ENCODE measurements around the gene NDUFS8. TPM values are rescaled to one million over a fixed set of nuclear protein-coding genes. Genes with fewer than 3 reads are reported as not detected.

The NDUFS8 gene
- total and polyA plus RNA-seq, 10 of the 15 experiments (the other 5 are each of a cell fraction or from before 2014, with no cell fraction given): 17.6 to 308 (median 120) TPM

- ATAC-seq: no peak
These were observed 15.0 kb upstream of the NDUFS8 start for GRCh38 chr11:68015467-68015866.

More at GRCh38 chr11:68015467-68015866, 15.0 kb upstream of the NDUFS8 start:
- ChIA-PET CTCF (interaction anchor here (2.6 kb wide), 1 partner anchor 193 kb away, joined by 6 read pairs; no protein-coding TSS in a partner anchor), RAD21 (ENCODE audit: unreplicated experiment) (no interaction called here), SMC1A (ENCODE audit: uncharacterized antibody, unreplicated experiment) (no interaction called here), POLR2A (no interaction called here)
- Histone ChIP-seq H3K27me3 (replicated peaks in 1 of 2; ENCODE audit: control insufficient read depth in 2 of 2, insufficient read depth in 2 of 2, low read length in 1 of 2) (no peaks in the 10 kb centered on the region; a peak in 1 of 4 replicates), H3K27ac (ENCODE audit: control insufficient read depth, insufficient read depth) (no peak overlapping the region), H4K20me1 (ENCODE audit: control insufficient read depth, insufficient read depth) (no peaks in the 10 kb centered on the region), H3K4me3 (no peak overlapping the region), H3K36me3 (ENCODE audit: control insufficient read depth in 2 of 2, insufficient read depth in 2 of 2, low read length in 1 of 2) (no peaks in the 10 kb centered on the region), H3K9me3 (replicated peaks; ENCODE audit: control insufficient read depth, insufficient read depth, low read length) (no peaks in the 10 kb centered on the region), H2AFZ (ENCODE audit: control insufficient read depth, low read depth, low read length) (no peak overlapping the region), H3K79me2 (ENCODE audit: control insufficient read depth, insufficient read depth, low read length) (no peaks in the 10 kb centered on the region), H3K4me1 (ENCODE audit: control insufficient read depth, insufficient read depth, low read length) (no peaks in the 10 kb centered on the region), H3K9ac (ENCODE audit: control insufficient read depth, insufficient read depth, low read length) (no peak overlapping the region), H3K4me2 (ENCODE audit: control insufficient read depth, insufficient read depth) (no peak overlapping the region)
- BruUV-seq (replicated peaks): no TSS peak
- in situ Hi-C loops (cut with MboI) (no loop called here), intact Hi-C loops (cut with micrococcal nuclease; ENCODE audit: unreplicated experiment) (no loop called here)
- FAIRE-seq (no peak), DNase-seq (ENCODE audit: low read depth, low spot score) (no peak)
- 80% methylated on average over 8 of the region's 8 CpGs for WGBS (ENCODE audit: insufficient coverage, insufficient replicate concordance, low lambda C conversion rate, missing lambda C conversion rate)
- TF ChIP-seq MXI1 (IDR thresholded peaks at IDR 0.05; ENCODE audit: low read depth, low read length) (no peak), EP300 (IDR thresholded peaks at IDR 0.05; ENCODE audit: borderline replicate concordance in 1 of 2, control insufficient read depth in 1 of 2, low read depth in 2 of 2, low read length in 2 of 2) (no peak), DPF2 (IDR thresholded peaks at IDR 0.05) (no peak), CTCF (IDR thresholded peaks at IDR 0.05 in 2 of 3, conservative IDR thresholded peaks at IDR 0.05 in 1 of 3; ENCODE audit: control insufficient read depth in 2 of 3, extremely low read depth in 1 of 3, insufficient read depth in 1 of 3, low read depth in 3 of 3, low read length in 3 of 3) (no peak), ZNF24 (IDR thresholded peaks at IDR 0.05) (no peak), CHD1 (IDR thresholded peaks at IDR 0.05; ENCODE audit: low read depth, low read length) (no peak), FOXK2 (IDR thresholded peaks at IDR 0.05) (no peak), SMARCA5 (IDR thresholded peaks at IDR 0.05) (no peak)

Data from GM12878 (cell line).